Measurements from ENCODE around the gene TECR. TPM values are rescaled to one million over a fixed set of nuclear protein-coding genes. Genes with fewer than 3 reads are reported as not detected.

The TECR gene
- total RNA-seq (51.3 TPM), polyA plus RNA-seq (143 TPM)
- long read RNA-seq, donor 1, partial matches to known transcripts: 0 of 3 reads
- long read RNA-seq, donor 1, other reads (novel, unspliced or antisense): 0 of 3 reads
- long read RNA-seq, donor 2, transcript TECR-201 (13 exons, 1,171 nt): major isoform, 70 of 537 reads
- long read RNA-seq, donor 2, transcript TECR-226 (13 exons, 1,170 nt): minor isoform, 10 of 537 reads
- long read RNA-seq, donor 2, partial matches to known transcripts: 447 of 537 reads
- long read RNA-seq, donor 2, other reads (novel, unspliced or antisense): 5 of 537 reads
- long read RNA-seq, donor 3, transcript TECR-201 (13 exons, 1,171 nt): major isoform, 25 of 839 reads
- long read RNA-seq, donor 3, partial matches to known transcripts: 794 of 839 reads
- long read RNA-seq, donor 3, other reads (novel, unspliced or antisense): 13 of 839 reads
- long read RNA-seq, donor 4, transcript TECR-201 (13 exons, 1,171 nt): major isoform, 15 of 418 reads
- long read RNA-seq, donor 4, partial matches to known transcripts: 347 of 418 reads
- long read RNA-seq, donor 4, other reads (novel, unspliced or antisense): 51 of 418 reads
- long read RNA-seq, donor 5, transcript TECR-226 (13 exons, 1,170 nt): minor isoform, 7 of 1,045 reads
- long read RNA-seq, donor 5, transcript TECR-201 (13 exons, 1,171 nt): major isoform, 33 of 1,045 reads
- long read RNA-seq, donor 5, partial matches to known transcripts: 982 of 1,045 reads
- long read RNA-seq, donor 5, other reads (novel, unspliced or antisense): 19 of 1,045 reads
- long read RNA-seq, donor 6, transcript TECR-201 (13 exons, 1,171 nt): major isoform, 34 of 40 reads
- long read RNA-seq, donor 6, partial matches to known transcripts: 0 of 40 reads
- long read RNA-seq, donor 6, other reads (novel, unspliced or antisense): 0 of 40 reads
- long read RNA-seq, donor 7, transcript TECR-201 (13 exons, 1,171 nt): major isoform, 35 of 46 reads
- long read RNA-seq, donor 7, transcript TECR-218 (1 exons, 2,899 nt): minor isoform, 5 of 46 reads
- long read RNA-seq, donor 7, partial matches to known transcripts: 0 of 46 reads
- long read RNA-seq, donor 7, other reads (novel, unspliced or antisense): 0 of 46 reads
- long read RNA-seq, donor 8, transcript TECR-201 (13 exons, 1,171 nt): major isoform, 14 of 153 reads
- long read RNA-seq, donor 8, partial matches to known transcripts: 104 of 153 reads
- long read RNA-seq, donor 8, other reads (novel, unspliced or antisense): 30 of 153 reads
- long read RNA-seq, donor 9, transcript TECR-201 (13 exons, 1,171 nt): major isoform, 13 of 144 reads
- long read RNA-seq, donor 9, partial matches to known transcripts: 125 of 144 reads
- long read RNA-seq, donor 9, other reads (novel, unspliced or antisense): 0 of 144 reads
- long read RNA-seq, donor 10, transcript TECR-201 (13 exons, 1,171 nt): major isoform, 31 of 788 reads
- long read RNA-seq, donor 10, partial matches to known transcripts: 741 of 788 reads
- long read RNA-seq, donor 10, other reads (novel, unspliced or antisense): 6 of 788 reads

DNA sequence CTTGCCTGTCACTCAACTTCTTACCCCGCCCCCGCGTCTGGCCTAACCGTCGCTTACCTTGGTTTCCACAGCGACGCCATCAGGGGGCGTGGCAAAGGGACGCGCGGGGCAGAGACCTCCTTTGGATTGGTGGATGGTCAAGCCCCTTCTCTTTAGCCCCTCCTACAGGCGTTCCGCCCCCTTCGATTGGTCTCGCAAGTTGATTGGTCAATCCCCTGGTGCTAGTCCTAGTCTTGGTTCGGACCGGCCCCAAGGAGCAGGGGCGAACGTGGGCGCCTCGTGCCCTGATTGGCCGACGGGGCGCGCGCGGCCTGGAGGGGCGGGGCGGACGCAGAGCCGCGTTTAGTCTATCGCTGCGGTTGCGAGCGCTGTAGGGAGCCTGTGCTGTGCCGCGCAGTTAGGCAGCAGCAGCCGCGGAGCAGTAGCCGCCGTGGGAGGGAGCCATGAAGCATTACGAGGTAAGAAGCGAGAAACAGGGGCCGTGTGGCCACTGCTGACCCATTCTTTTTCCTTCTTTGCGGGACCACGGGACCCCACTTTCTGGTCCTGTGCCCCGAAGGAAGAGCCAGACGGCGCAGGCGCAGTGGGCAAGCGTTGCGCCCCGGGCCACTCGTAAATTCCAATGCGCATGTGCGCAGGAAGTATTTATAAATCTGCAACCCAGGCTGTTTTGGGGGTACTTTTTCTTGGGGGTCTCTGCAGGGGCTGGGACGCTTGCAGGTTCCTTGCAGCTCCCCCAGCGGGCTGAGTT, at the start of gene TECR:
Gene TECR, plus strand, starts transcription at position 341 of the 751 bp plus-strand sequence. Its CDS starts 103 bp downstream, at position 444.
- under 1% methylated on average over 59 of the region's 59 CpGs for WGBS
- no peaks in the 10 kb centered on the region for H3K27me3 ChIP-seq (ENCODE audit: control insufficient read depth in 2 of 2, insufficient read depth in 1 of 2, low read length in 1 of 2)
- peak; percentile 99 to 100 (median 100) for DNase-seq (ENCODE audit: low read depth in 6 of 9, low spot score in 9 of 9)
- peak within 1 kb of the TSS; percentile 99 for H3K27ac ChIP-seq (ENCODE audit: low read depth in 1 of 2, low read length in 1 of 2)
- peaks cover 0 to 7% of the 10 kb centered on the region in 2 donors for H3K9me3 ChIP-seq (ENCODE audit: control insufficient read depth in 2 of 2, insufficient read depth in 1 of 2, low read length in 1 of 2)
- H3K4me3 ChIP-seq (ENCODE audit: low read length in 2 of 2): peak within 1 kb of the TSS; percentile 74 to 89
- H3K36me3 ChIP-seq (ENCODE audit: control insufficient read depth in 2 of 2, insufficient read depth in 2 of 2, low read length in 1 of 2): peaks cover 0 to under 1% of the 10 kb centered on the region in 2 donors
- H3K4me1 ChIP-seq (ENCODE audit: control insufficient read depth in 2 of 2, insufficient read depth in 2 of 2, low read length in 2 of 2): peaks cover 10 to 32% of the 10 kb centered on the region in 2 donors

GRCh38 chr19:14479975-14480699, 49.3 kb upstream of the TECR start:
- Histone ChIP-seq H3K36me3 (ENCODE audit: control insufficient read depth in 2 of 2, insufficient read depth in 2 of 2, low read length in 1 of 2) (peaks cover 26 to 31% of the 10 kb centered on the region in 2 donors), H3K4me1 (ENCODE audit: control insufficient read depth in 2 of 2, insufficient read depth in 2 of 2, low read length in 2 of 2) (peaks cover 0 to 16% of the 10 kb centered on the region in 2 donors), H3K27me3 (ENCODE audit: control insufficient read depth in 2 of 2, insufficient read depth in 1 of 2, low read length in 1 of 2) (peaks cover 11 to 16% of the 10 kb centered on the region in 2 donors), H3K9me3 (ENCODE audit: control insufficient read depth in 2 of 2, insufficient read depth in 1 of 2, low read length in 1 of 2) (no peaks in the 10 kb centered on the region), H3K27ac (ENCODE audit: low read depth in 1 of 2, low read length in 1 of 2) (no peak overlapping the region), H3K4me3 (ENCODE audit: low read length in 2 of 2) (no peak overlapping the region)
- WGBS: 52% methylated on average over 43 of the region's 43 CpGs
- peak in 4 of 9 donors; percentile 56 to 68 (median 57) for DNase-seq (ENCODE audit: low read depth in 6 of 9, low spot score in 9 of 9)

DNA sequence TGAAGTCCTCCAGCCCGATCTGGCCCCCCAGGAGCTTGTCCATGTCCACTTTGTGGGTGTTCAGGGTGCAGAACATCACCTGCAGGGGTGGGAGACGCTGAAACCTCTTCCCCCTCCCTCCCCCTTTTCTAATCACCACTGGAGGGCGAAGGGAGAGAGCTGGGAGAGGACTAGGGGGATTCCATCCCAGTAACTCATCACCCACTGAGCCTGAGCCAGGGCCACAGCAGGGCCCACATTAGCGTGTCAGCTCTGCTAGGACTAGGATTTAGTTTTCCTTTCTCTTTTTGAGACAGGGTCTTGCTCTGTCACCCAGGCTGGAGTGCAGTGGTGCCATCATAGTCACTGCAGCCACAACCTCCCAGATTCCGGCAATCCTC, 48.7 kb upstream of the TECR start:
- Histone ChIP-seq H3K4me1 (ENCODE audit: control insufficient read depth in 2 of 2, insufficient read depth in 2 of 2, low read length in 2 of 2) (peaks cover 0 to 10% of the 10 kb centered on the region in 2 donors), H3K36me3 (ENCODE audit: control insufficient read depth in 2 of 2, insufficient read depth in 2 of 2, low read length in 1 of 2) (peaks cover 26 to 31% of the 10 kb centered on the region in 2 donors), H3K27ac (ENCODE audit: low read depth in 1 of 2, low read length in 1 of 2) (no peak overlapping the region), H3K9me3 (ENCODE audit: control insufficient read depth in 2 of 2, insufficient read depth in 1 of 2, low read length in 1 of 2) (no peaks in the 10 kb centered on the region), H3K27me3 (ENCODE audit: control insufficient read depth in 2 of 2, insufficient read depth in 1 of 2, low read length in 1 of 2) (peaks cover 6 to 11% of the 10 kb centered on the region in 2 donors), H3K4me3 (ENCODE audit: low read length in 2 of 2) (no peak overlapping the region)
- 90% methylated on average over 5 of the region's 5 CpGs for WGBS
- no peak for DNase-seq (ENCODE audit: low read depth in 6 of 9, low spot score in 9 of 9)

DNA sequence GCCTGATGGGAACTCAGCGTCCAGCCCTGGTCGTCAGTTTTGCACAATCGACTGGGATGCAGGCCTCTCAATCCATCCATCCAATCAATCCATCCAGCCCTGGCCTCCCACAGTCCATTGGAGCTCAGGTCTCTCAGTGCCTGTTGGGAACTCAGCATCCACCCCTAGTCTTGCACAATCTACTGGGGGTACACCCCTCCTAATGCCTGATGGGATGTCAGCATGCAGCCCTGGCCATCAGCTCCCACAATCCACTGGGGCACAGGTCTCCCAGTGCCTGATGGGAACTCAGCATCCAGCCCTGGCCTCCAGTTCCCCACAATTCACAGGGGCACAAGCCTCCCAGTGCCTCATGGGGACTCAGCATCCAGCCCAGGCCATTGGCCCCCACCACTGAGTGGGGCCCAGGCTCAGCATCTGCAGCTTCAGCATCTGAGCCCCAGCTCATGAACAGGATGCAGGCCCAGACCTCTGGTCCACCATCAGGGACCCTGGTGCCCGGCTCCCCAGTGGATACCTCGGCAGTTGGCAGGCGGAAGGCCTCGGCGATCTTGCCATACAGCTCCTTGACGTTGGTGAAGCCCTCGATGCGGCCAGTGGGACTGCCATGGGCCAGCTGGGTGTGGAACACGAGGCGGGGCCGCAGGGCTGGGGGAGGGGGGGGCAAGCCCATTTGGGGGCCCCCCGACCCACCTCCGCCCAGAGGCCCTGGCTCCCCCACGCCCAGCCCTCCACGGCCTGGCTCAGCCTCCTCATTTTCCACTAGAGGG, 47.0 kb upstream of the TECR start:
- H3K36me3 ChIP-seq (ENCODE audit: control insufficient read depth in 2 of 2, insufficient read depth in 2 of 2, low read length in 1 of 2): peaks cover 26 to 31% of the 10 kb centered on the region in 2 donors
- no peak overlapping the region for H3K4me3 ChIP-seq (ENCODE audit: low read length in 2 of 2)
- peaks cover 0 to 4% of the 10 kb centered on the region in 2 donors for H3K4me1 ChIP-seq (ENCODE audit: control insufficient read depth in 2 of 2, insufficient read depth in 2 of 2, low read length in 2 of 2)
- no peak for DNase-seq (ENCODE audit: low read depth in 6 of 9, low spot score in 9 of 9)
- H3K9me3 ChIP-seq (ENCODE audit: control insufficient read depth in 2 of 2, insufficient read depth in 1 of 2, low read length in 1 of 2): no peaks in the 10 kb centered on the region
- H3K27ac ChIP-seq (ENCODE audit: low read depth in 1 of 2, low read length in 1 of 2): no peak overlapping the region
- no peaks in the 10 kb centered on the region for H3K27me3 ChIP-seq (ENCODE audit: control insufficient read depth in 2 of 2, insufficient read depth in 1 of 2, low read length in 1 of 2)
- WGBS: 97% methylated on average over 18 of the region's 18 CpGs

- H3K9me3 ChIP-seq (ENCODE audit: control insufficient read depth in 2 of 2, insufficient read depth in 1 of 2, low read length in 1 of 2): no peaks in the 10 kb centered on the region
- H3K4me1 ChIP-seq (ENCODE audit: control insufficient read depth in 2 of 2, insufficient read depth in 2 of 2, low read length in 2 of 2): no peaks in the 10 kb centered on the region
- no peak overlapping the region for H3K4me3 ChIP-seq (ENCODE audit: low read length in 2 of 2)
- DNase-seq (ENCODE audit: low read depth in 6 of 9, low spot score in 9 of 9): no peak
- no peak overlapping the region for H3K27ac ChIP-seq (ENCODE audit: low read depth in 1 of 2, low read length in 1 of 2)
- H3K27me3 ChIP-seq (ENCODE audit: control insufficient read depth in 2 of 2, insufficient read depth in 1 of 2, low read length in 1 of 2): no peaks in the 10 kb centered on the region
- peaks cover 16 to 18% of the 10 kb centered on the region in 2 donors for H3K36me3 ChIP-seq (ENCODE audit: control insufficient read depth in 2 of 2, insufficient read depth in 2 of 2, low read length in 1 of 2)
- WGBS: 98% methylated on average over 16 of the region's 16 CpGs
Observed at GRCh38 chr19:14487370-14488125, 41.8 kb upstream of the TECR start.

DNA sequence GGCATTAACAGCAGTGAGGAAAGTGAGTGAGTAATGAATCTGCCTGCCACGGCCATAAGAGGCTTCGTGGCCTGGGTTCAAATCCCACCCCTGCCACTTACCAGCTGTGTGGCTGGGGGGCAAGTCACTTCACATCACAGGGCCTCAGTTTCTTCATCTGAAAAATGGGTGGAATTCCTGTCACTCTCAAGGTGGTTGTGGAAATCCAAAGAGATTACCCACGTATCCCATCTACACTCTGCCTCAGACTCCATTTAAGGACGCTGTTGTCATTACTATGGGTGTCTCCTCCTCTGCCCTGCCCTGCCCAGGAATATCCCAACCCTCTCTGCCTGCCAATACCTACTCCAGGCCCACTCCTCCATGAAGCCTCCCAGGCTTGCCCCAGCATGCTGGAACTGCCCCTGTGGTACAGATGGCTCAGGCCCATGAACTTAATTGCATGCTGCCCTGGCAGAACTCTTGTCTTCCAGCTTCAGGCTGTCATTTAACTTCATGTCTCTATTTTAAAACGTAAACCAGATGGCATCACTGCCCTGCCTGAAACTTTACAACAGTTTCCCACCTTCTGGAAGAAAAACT, 36.5 kb upstream of the TECR start:
- no peak overlapping the region for H3K27ac ChIP-seq (ENCODE audit: low read depth in 1 of 2, low read length in 1 of 2)
- peaks cover 14 to 29% of the 10 kb centered on the region in 2 donors for H3K4me1 ChIP-seq (ENCODE audit: control insufficient read depth in 2 of 2, insufficient read depth in 2 of 2, low read length in 2 of 2)
- DNase-seq (ENCODE audit: low read depth in 6 of 9, low spot score in 9 of 9): no peak
- 95% methylated on average over 5 of the region's 5 CpGs for WGBS
- H3K27me3 ChIP-seq (ENCODE audit: control insufficient read depth in 2 of 2, insufficient read depth in 1 of 2, low read length in 1 of 2): no peaks in the 10 kb centered on the region
- no peaks in the 10 kb centered on the region for H3K9me3 ChIP-seq (ENCODE audit: control insufficient read depth in 2 of 2, insufficient read depth in 1 of 2, low read length in 1 of 2)
- H3K4me3 ChIP-seq (ENCODE audit: low read length in 2 of 2): no peak overlapping the region
- peaks cover 12 to 15% of the 10 kb centered on the region in 2 donors for H3K36me3 ChIP-seq (ENCODE audit: control insufficient read depth in 2 of 2, insufficient read depth in 2 of 2, low read length in 1 of 2)
